ENCODE results near the gene PDE7B.

The PDE7B gene

DNA sequence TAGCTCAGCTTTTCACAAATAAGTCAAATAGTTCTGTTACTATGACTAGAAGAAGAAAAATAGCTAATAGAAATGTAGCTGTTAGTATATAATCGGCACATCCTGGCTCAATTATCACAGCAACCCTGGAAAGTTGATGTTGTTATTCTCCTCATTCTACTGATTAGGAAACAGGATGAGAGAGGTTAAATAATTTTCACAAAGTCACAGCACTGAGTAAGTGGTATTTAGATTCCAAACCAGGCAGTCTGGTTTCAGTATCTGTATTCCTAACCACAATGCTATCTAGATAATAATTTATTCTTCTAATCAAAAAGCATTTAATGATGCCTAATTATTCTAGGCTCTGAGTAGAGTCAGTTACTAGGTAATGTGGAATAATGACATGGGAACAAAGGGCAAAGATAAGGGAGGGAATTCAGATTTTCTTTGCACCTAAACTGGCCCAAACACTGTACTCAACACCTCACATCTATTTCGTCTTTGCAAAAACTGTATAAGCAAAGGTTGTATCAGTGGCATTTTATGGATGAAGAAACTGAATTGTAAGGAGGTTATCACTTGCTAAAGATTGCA lies 51.3 kb downstream of the PDE7B start:
- H3K4me3 ChIP-seq (ENCODE audit: low read depth, low read length), result no peak overlapping the region
- H3K36me3 ChIP-seq (ENCODE audit: control insufficient read depth in 2 of 2, insufficient read depth in 1 of 2, low read length in 2 of 2), result no peaks in the 10 kb centered on the region
- POLR2A ChIA-PET, result no interaction called here
- CTCF ChIA-PET, result interaction anchor here (0.6 to 1.2 kb wide), 2 partner anchors 9 to 175 kb away, joined by 3 to 4 read pairs; no protein-coding TSS in a partner anchor
- H3K27ac ChIP-seq (ENCODE audit: extremely low read depth, low read depth, low read length), result no peak overlapping the region
- H3K4me1 ChIP-seq (ENCODE audit: control insufficient read depth, insufficient read depth, low read length), result no peaks in the 10 kb centered on the region
- TF ChIP-seq ZNF548 (tag by site-specific recombination; IDR thresholded peaks at IDR 0.05), result no peak
- TF ChIP-seq ZNF529 (tag by site-specific recombination; IDR thresholded peaks at IDR 0.05; ENCODE audit: insufficient replicate concordance), result no peak
- no peak for TF ChIP-seq ZNF513 (tag by site-specific recombination; IDR thresholded peaks at IDR 0.05)
- TF ChIP-seq ZNF174 (tag by site-specific recombination; IDR thresholded peaks at IDR 0.05), result no peak
- no peak for TF ChIP-seq ZIC2 (tag by site-specific recombination; IDR thresholded peaks at IDR 0.05)
- TF ChIP-seq ZNF148 (tag by site-specific recombination; IDR thresholded peaks at IDR 0.05; ENCODE audit: borderline replicate concordance), result no peak
- TF ChIP-seq ZNF549 (tag by site-specific recombination; IDR thresholded peaks at IDR 0.05), result no peak
- no peaks in the 10 kb centered on the region for H3K9me3 ChIP-seq (ENCODE audit: control insufficient read depth, insufficient read depth, low read depth, low read length)

- POLR2A ChIA-PET, result no interaction called here
Observed at GRCh38 chr6:135904666-135905065, 53.2 kb downstream of the PDE7B start.

More at GRCh38 chr6:135904666-135905065, 53.2 kb downstream of the PDE7B start:
- Histone ChIP-seq H3K4me1 (ENCODE audit: control insufficient read depth, insufficient read depth, low read length) (no peaks in the 10 kb centered on the region), H3K4me3 (ENCODE audit: low read depth, low read length) (no peak overlapping the region), H3K9me3 (ENCODE audit: control insufficient read depth, insufficient read depth, low read depth, low read length) (no peaks in the 10 kb centered on the region), H3K36me3 (ENCODE audit: control insufficient read depth in 2 of 2, insufficient read depth in 1 of 2, low read length in 2 of 2) (no peaks in the 10 kb centered on the region), H3K27ac (ENCODE audit: extremely low read depth, low read depth, low read length) (no peak overlapping the region)
- CTCF ChIA-PET, result no interaction called here
- TF ChIP-seq, protein P1, sequence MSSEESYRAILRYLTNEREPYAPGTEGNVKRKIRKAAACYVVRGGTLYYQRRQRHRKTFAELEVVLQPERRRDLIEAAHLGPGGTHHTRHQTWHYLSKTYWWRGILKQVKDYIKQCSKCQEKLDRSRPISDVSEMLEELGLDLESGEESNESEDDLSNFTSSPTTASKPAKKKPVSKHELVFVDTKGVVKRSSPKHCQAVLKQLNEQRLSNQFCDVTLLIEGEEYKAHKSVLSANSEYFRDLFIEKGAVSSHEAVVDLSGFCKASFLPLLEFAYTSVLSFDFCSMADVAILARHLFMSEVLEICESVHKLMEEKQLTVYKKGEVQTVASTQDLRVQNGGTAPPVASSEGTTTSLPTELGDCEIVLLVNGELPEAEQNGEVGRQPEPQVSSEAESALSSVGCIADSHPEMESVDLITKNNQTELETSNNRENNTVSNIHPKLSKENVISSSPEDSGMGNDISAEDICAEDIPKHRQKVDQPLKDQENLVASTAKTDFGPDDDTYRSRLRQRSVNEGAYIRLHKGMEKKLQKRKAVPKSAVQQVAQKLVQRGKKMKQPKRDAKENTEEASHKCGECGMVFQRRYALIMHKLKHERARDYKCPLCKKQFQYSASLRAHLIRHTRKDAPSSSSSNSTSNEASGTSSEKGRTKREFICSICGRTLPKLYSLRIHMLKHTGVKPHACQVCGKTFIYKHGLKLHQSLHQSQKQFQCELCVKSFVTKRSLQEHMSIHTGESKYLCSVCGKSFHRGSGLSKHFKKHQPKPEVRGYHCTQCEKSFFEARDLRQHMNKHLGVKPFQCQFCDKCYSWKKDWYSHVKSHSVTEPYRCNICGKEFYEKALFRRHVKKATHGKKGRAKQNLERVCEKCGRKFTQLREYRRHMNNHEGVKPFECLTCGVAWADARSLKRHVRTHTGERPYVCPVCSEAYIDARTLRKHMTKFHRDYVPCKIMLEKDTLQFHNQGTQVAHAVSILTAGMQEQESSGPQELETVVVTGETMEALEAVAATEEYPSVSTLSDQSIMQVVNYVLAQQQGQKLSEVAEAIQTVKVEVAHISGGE (tag by site-specific recombination; conservative IDR thresholded peaks at IDR 0.05; ENCODE audit: low read depth), result no peak
- TF ChIP-seq ZFP37 (tag by site-specific recombination; IDR thresholded peaks at IDR 0.05) (no peak), ZNF830 (tag by site-specific recombination; IDR thresholded peaks at IDR 0.05; ENCODE audit: low read depth) (no peak), KLF7 (tag by site-specific recombination; IDR thresholded peaks at IDR 0.05; ENCODE audit: borderline replicate concordance) (no peak), ZIC2 (tag by site-specific recombination; IDR thresholded peaks at IDR 0.05) (no peak), PRDM1 (tag by site-specific recombination; IDR thresholded peaks at IDR 0.05) (no peak), ZNF138 (tag by site-specific recombination; IDR thresholded peaks at IDR 0.05; ENCODE audit: borderline replicate concordance) (no peak), SCRT2 (tag by site-specific recombination; IDR thresholded peaks at IDR 0.05) (no peak), ZNF707 (tag by site-specific recombination; IDR thresholded peaks at IDR 0.05) (no peak), WT1 (tag by site-specific recombination; IDR thresholded peaks at IDR 0.05) (no peak), ZNF660 (tag by site-specific recombination; IDR thresholded peaks at IDR 0.05) (no peak), PRDM6 (tag by site-specific recombination; IDR thresholded peaks at IDR 0.05) (no peak), ZFP69B (tag by site-specific recombination; IDR thresholded peaks at IDR 0.05) (no peak)
- TF ChIP-seq, protein P2, sequence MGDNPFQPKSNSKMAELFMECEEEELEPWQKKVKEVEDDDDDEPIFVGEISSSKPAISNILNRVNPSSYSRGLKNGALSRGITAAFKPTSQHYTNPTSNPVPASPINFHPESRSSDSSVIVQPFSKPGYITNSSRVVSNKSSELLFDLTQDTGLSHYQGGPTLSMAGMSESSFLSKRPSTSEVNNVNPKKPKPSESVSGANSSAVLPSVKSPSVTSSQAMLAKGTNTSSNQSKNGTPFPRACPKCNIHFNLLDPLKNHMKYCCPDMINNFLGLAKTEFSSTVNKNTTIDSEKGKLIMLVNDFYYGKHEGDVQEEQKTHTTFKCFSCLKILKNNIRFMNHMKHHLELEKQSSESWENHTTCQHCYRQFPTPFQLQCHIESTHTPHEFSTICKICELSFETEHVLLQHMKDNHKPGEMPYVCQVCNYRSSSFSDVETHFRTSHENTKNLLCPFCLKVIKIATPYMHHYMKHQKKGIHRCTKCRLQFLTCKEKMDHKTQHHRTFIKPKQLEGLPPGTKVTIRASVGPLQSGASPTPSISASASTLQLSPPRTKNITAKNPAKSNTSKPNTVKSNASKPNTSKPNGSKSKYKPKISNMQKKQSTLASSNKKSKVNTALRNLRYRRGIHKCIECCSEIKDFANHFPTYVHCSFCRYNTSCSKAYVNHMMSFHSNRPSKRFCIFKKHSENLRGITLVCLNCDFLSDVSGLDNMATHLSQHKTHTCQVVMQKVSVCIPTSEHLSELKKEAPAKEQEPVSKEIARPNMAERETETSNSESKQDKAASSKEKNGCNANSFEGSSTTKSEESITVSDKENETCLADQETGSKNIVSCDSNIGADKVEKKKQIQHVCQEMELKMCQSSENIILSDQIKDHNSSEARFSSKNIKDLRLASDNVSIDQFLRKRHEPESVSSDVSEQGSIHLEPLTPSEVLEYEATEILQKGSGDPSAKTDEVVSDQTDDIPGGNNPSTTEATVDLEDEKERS (tag by site-specific recombination; IDR thresholded peaks at IDR 0.05), result no peak
- TF ChIP-seq, protein P3, sequence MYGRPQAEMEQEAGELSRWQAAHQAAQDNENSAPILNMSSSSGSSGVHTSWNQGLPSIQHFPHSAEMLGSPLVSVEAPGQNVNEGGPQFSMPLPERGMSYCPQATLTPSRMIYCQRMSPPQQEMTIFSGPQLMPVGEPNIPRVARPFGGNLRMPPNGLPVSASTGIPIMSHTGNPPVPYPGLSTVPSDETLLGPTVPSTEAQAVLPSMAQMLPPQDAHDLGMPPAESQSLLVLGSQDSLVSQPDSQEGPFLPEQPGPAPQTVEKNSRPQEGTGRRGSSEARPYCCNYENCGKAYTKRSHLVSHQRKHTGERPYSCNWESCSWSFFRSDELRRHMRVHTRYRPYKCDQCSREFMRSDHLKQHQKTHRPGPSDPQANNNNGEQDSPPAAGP (tag by site-specific recombination; IDR thresholded peaks at IDR 0.05), result no peak

All from HEK293 (cell line).